OCI-LY7 (cell line): ENCODE results near the gene HOXB5. TPM values are rescaled to one million over a fixed set of nuclear protein-coding genes. Genes with fewer than 3 reads are reported as not detected.

Experiments used
- BruUV-seq: library from RNA; stranded (reverse); fragments of 400-500 nt; replicated peaks from 2 replicates; lab custom pipeline; 2021; lab: Mats Ljungman, UMichigan
- CTCF ChIA-PET: fragments of 300-600 bp; sonication (Branson Sonifier 250); formaldehyde crosslinking; loops from one replicate; lab custom pipeline; 2022; ENCODE audit warnings: antibody characterized with exemption; ENCODE audit not compliant: unreplicated experiment; lab: Charles Lee
- POLR2A ChIA-PET: fragments of 300-600 bp; sonication (Branson Sonifier 250); formaldehyde crosslinking; loops from one replicate; lab custom pipeline; 2022; ENCODE audit warnings: antibody characterized with exemption; lab: Charles Lee
- DNase-seq: peaks from one replicate; pipeline ENCODE4 v3.0.0-alpha.2; 2015; ENCODE audit warnings: low spot score
- H2AFZ ChIP-seq: fragments of 200-600 bp; sonication (generic), shearing (Covaris generic); 2 replicates; pipeline ENCODE4 v1.6.1; 2014; ENCODE audit warnings: mild to moderate bottlenecking, antibody characterized with exemption, low read length, moderate library complexity
- H3K27ac ChIP-seq: fragments of 200-600 bp; sonication (generic); 2 replicates; pipeline ENCODE4 v1.5.1; 2014; ENCODE audit warnings: mixed run types, low read depth, mild to moderate bottlenecking, moderate library complexity, low read length, inconsistent platforms; ENCODE audit not compliant: poor library complexity, severe bottlenecking
- H3K36me3 ChIP-seq: fragments of 200-600 bp; sonication (generic); 2 replicates; pipeline ENCODE4 v1.6.1; 2014; ENCODE audit warnings: mild to moderate bottlenecking, antibody characterized with exemption, low read length, moderate library complexity, mixed read lengths; ENCODE audit not compliant: insufficient read depth
- H3K4me1 ChIP-seq: fragments of 200-600 bp; sonication (generic); 2 replicates; pipeline ENCODE4 v1.5.1; 2014; ENCODE audit warnings: mild to moderate bottlenecking, low read length; ENCODE audit not compliant: insufficient read depth, poor library complexity, severe bottlenecking
- H3K4me2 ChIP-seq: fragments of 200-600 bp; sonication (generic); 2 replicates; pipeline ENCODE4 v1.6.1; 2014; ENCODE audit warnings: mild to moderate bottlenecking, low read length
- H3K4me3 ChIP-seq: fragments of 200-600 bp; sonication (generic); 2 replicates; pipeline ENCODE4 v1.5.1; 2014; ENCODE audit warnings: mild to moderate bottlenecking, low read depth, low read length; ENCODE audit not compliant: poor library complexity, severe bottlenecking
- H3K79me2 ChIP-seq: fragments of 200-600 bp; sonication (generic); 2 replicates; pipeline ENCODE4 v1.6.1; 2016; ENCODE audit warnings: low read depth, mild to moderate bottlenecking, low read length, moderate library complexity, mixed read lengths; ENCODE audit not compliant: insufficient read depth
- H3K9me2 ChIP-seq: fragments of 200-600 bp; sonication (generic); 2 replicates; pipeline ENCODE4 v1.6.1; 2016; ENCODE audit warnings: mild to moderate bottlenecking, low read length, mixed read lengths; ENCODE audit not compliant: insufficient read depth
- H3K9me3 ChIP-seq: fragments of 200-600 bp; sonication (generic); 2 replicates; pipeline ENCODE4 v1.6.1; 2014; ENCODE audit warnings: mild to moderate bottlenecking, mixed run types, low read length, mixed read lengths
- H4K20me1 ChIP-seq: fragments of 200-600 bp; sonication (generic); 2 replicates; pipeline ENCODE4 v1.6.1; 2014; ENCODE audit warnings: mild to moderate bottlenecking, antibody characterized with exemption, low read length, moderate library complexity, mixed read lengths; ENCODE audit not compliant: insufficient read depth
- CTCF ChIP-seq: fragments of 200-600 bp; sonication (generic); conservative IDR thresholded peaks from 2 replicates; pipeline ENCODE4 v1.5.1; 2014; ENCODE audit warnings: mild to moderate bottlenecking, antibody characterized with exemption, low read length, moderate library complexity, mixed read lengths
- EZH2phosphoT487 ChIP-seq: fragments of 200-600 bp; sonication (generic); IDR thresholded peaks from 2 replicates; pipeline ENCODE4 v1.6.1; 2018; ENCODE audit warnings: low read depth, borderline replicate concordance, mild to moderate bottlenecking, mixed run types, antibody characterized with exemption, low read length, moderate library complexity, mixed read lengths
- intact Hi-C: fragments of 100-400 bp; cut with micrococcal nuclease; formaldehyde crosslinking; loops from one replicate; pipeline ENCODE4 v1.10.0; 2022; ENCODE audit not compliant: unreplicated experiment
- total RNA-seq, 2 experiments: library from RNA; depleted of rRNA in 1 of 2; stranded (reverse); fragments of >200 nt in 1 of 2; shearing (Covaris generic) in 1 of 2; gene quantifications; 2 replicates each; pipeline ENCODE4 v1.2.3, GENCODE V29; 2014 to 2022

HOXB5 gene
- total RNA-seq, 2 experiments from 2014 or later, result not detected

GRCh38 chr17:48556576-48557401 is 36.8 kb downstream of the HOXB5 start:
- no peak overlapping the region for H3K4me3 ChIP-seq
- TF ChIP-seq CTCF (no peak), EZH2phosphoT487 (no peak)
- H3K4me1 ChIP-seq, result no peaks in the 10 kb centered on the region
- no peaks in the 10 kb centered on the region for H3K79me2 ChIP-seq
- no peak for DNase-seq
- BruUV-seq, result no TSS peak
- H3K9me2 ChIP-seq, result no peaks in the 10 kb centered on the region
- H3K27ac ChIP-seq, result no peak overlapping the region
- intact Hi-C loops, result no loop called here
- ChIA-PET CTCF (no interaction called here), POLR2A (no interaction called here)
- no peaks in the 10 kb centered on the region for H3K36me3 ChIP-seq
- no peak overlapping the region for H3K4me2 ChIP-seq
- no peak overlapping the region for H2AFZ ChIP-seq
- H3K9me3 ChIP-seq, result no peaks in the 10 kb centered on the region
- H4K20me1 ChIP-seq, result no peaks in the 10 kb centered on the region

GRCh38 chr17:48556229-48556575 is 37.4 kb downstream of the HOXB5 start:
- Histone ChIP-seq H3K27ac (no peak overlapping the region), H3K4me1 (no peaks in the 10 kb centered on the region), H3K9me2 (no peaks in the 10 kb centered on the region), H2AFZ (no peak overlapping the region), H4K20me1 (no peaks in the 10 kb centered on the region), H3K4me3 (no peak overlapping the region), H3K9me3 (no peaks in the 10 kb centered on the region), H3K36me3 (no peaks in the 10 kb centered on the region), H3K4me2 (no peak overlapping the region), H3K79me2 (no peaks in the 10 kb centered on the region)
- TF ChIP-seq EZH2phosphoT487 (no peak), CTCF (no peak)
- no peak for DNase-seq
- intact Hi-C loops, result no loop called here
- ChIA-PET CTCF (no interaction called here), POLR2A (no interaction called here)
- BruUV-seq, result no TSS peak
